Epithelial cell of proximal tubule (primary cell): ENCODE data around the gene CLPTM1L. TPM values are rescaled to one million over a fixed set of nuclear protein-coding genes. Genes with fewer than 3 reads are reported as not detected.
"Not testable (repeated sequence)": the region's sequence is repeated elsewhere in the genome, so short reads cannot be mapped to it uniquely, and the experiment has no call there.

ENCODE experiments used
- DNase-seq: peaks from one replicate; pipeline ENCODE4 v3.0.0-alpha.2; 2011; ENCODE audit warnings: low read depth
- H3K4me3 ChIP-seq: 2 replicates; pipeline ENCODE4 v1.5.1; 2011; ENCODE audit warnings: low read depth, mild to moderate bottlenecking, low read length
- total RNA-seq: library from RNA; depleted of rRNA; stranded (reverse); fragments of >200 nt; gene quantifications from 2 replicates; pipeline ENCODE4 v1.2.3, GENCODE V29; 2015
- TF ChIP-seq, protein P1 (sequence below): conservative IDR thresholded peaks from 2 replicates; pipeline ENCODE4 v1.5.1; 2012; ENCODE audit warnings: low read depth, mild to moderate bottlenecking, low read length

The CLPTM1L gene
- total RNA-seq, 1 donor from 2014 or later = 112 TPM

DNA sequence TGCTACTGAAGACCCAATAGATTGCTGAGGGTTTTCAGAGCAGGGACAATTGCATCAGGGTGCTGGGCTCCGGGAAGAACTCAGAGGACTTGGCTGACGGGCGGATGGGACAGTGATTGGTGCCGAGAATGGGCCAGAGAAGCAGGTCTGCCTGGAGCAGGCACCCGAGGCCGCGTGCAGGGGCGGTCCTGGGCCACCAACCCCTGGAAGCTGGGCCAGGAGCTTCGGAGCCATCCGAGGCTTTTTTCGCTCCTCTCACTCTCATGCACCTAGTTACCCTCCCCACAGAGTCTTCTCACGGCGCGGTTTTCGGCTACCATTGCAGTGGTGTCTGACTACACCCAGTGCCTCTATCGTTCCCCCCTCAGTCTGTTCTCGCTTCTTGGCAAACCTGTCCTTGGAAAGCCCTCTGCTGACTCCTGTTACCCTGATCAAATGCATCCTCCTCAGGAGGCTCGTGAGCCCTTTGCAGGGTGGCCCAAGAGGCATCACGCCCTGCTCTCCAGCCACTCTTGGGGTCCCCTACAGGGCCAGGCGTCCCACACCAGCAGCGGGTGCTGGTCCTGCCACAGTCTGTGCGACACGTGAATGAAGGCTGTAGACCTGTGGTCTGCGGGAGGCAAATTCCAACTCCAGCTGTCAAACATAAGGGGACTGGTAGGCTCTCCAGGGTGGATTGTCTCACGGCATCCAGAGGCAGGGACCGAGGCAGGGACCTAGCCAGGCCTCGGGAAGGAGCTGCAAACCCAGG, 1.2 kb upstream of the CLPTM1L start:
- H3K4me3 ChIP-seq = peak overlapping the region; percentile 98
- TF ChIP-seq, protein P1, sequence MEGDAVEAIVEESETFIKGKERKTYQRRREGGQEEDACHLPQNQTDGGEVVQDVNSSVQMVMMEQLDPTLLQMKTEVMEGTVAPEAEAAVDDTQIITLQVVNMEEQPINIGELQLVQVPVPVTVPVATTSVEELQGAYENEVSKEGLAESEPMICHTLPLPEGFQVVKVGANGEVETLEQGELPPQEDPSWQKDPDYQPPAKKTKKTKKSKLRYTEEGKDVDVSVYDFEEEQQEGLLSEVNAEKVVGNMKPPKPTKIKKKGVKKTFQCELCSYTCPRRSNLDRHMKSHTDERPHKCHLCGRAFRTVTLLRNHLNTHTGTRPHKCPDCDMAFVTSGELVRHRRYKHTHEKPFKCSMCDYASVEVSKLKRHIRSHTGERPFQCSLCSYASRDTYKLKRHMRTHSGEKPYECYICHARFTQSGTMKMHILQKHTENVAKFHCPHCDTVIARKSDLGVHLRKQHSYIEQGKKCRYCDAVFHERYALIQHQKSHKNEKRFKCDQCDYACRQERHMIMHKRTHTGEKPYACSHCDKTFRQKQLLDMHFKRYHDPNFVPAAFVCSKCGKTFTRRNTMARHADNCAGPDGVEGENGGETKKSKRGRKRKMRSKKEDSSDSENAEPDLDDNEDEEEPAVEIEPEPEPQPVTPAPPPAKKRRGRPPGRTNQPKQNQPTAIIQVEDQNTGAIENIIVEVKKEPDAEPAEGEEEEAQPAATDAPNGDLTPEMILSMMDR = no peak
- DNase-seq = no peak

DNA sequence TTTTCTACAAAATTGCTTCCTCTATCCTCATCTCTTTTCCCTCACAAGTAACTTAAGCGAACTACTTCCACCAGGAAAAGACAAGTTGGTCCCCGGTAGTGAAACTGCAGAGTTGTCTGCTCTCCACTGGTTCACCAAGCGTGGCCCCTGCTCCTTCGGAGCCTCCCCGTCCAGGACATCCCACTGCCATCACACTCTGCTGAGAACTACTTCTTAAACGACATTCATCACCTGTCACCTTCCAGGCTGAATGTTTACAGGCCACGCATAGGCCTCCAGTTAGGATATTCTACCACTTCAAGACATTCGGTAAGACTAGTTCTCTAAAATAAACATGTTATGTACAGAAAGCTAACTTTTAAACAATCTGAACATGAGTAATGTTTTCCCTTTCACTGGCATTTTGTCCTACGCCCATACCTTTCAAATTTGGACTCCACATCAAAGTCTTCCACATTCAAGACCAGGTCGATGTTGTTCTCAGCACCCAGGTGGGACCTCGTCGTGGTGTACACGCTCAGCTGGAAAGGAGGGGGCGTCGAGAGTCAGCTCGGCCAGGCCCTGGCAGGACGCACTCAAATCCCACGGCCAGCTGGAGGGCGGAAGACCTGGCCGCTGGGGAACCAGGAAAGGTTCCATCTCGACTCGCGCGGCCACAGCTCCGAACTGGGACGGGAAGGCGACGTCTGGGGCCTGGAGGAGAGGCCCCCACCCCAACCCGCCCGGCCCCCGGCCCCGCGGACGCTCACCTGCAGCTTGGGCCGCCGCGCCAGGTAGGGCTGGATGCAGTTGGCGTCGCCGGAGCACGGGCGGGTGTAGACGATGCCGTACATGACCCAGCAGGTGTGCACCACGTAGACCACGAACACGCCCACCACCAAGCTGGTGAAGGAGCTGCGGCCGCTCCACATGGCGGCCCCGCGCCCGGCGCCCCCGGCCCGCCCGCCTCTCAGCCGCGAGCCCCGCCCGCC, 683 bp downstream of the CLPTM1L start:
- TF ChIP-seq, protein P1 = no peak
- DNase-seq = no peak
- H3K4me3 ChIP-seq = peak overlapping the region; percentile 80

DNA sequence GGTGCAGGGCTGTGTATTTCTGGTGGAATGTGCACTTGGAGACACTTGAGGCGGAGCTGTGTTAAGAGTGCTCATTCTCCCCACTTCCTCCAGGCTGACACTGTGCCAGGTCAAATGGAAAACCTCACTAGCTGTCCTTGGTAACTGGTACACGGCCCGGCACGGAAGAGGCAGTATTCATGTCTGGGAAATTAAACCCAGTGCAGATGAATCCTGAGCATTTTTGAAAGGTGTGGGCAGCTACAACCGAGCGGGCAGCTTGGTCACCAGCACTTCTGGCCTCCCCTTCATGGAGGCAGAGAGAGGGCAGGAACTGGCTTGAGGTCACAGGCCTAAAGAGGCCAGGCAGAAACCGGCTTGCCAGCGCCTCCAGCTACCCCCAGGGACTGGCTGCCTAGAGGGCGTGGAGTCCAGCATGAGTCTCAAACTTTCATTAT, 1.6 kb downstream of the CLPTM1L start:
- DNase-seq = peak; percentile 61
- H3K4me3 ChIP-seq = peak overlapping the region; percentile 80
- TF ChIP-seq, protein P1 = no peak

DNA sequence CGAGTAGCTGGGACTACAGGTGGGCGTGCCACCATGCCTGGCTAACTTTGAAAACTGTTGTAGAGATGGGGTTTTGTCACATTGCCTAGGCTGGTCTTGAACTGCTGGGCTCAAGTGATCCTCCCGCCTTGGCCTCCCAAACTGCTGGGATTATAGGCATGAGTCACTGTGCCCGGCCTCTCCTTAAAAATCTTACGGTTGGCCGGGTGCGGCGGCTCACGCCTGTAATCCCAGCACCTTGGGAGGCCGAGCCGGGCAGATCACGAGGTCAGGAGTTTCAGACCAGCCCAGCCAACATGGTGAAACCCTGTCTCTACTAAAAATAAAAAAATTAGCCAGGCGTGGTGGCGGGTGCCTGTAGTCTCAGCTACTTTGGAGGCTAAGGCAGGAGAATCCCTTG, 2.2 kb downstream of the CLPTM1L start:
- not testable (repeated sequence) for DNase-seq, H3K4me3 ChIP-seq

DNA sequence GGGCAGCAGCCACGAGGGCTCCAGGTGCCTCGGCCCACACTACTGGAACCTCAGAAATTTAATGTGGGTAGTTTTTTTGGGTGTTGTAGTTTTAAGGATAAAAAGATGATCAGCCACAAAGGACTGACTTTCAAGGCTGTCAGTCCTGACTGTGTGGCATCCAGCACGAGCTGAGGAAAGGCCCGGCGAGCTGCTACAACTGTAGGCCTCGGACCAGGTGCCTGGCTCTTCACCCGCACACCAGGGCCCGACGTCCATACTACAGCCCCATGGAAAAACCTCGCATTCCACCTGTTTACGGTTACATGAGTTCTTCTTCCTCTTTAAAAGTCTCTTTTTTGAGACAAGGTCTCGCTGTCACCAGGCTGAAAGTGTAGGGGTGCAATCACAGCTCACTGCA, 2.6 kb downstream of the CLPTM1L start:
- TF ChIP-seq, protein P1 = no peak
- H3K4me3 ChIP-seq = no peak overlapping the region
- no peak for DNase-seq

DNA sequence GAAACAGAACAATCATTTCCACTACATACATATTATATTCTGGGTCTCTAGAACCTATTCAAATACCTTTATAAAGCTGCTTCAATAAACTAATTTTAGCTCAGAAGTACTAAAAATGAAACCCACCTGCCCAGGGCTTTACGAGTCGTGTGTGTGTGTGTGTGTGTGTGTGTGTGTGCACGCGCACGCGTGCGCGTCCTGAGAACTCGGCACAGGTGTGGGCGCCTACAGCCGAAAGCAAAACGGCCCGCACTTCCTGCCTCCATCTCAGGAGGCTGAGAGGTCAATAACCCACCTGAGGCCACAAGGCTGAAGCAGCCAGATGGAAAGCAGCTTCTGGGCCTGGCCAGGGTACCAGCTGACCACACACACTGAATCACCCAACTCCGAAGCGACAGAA, 3.0 kb downstream of the CLPTM1L start:
- DNase-seq = no peak
- H3K4me3 ChIP-seq = no peak overlapping the region
- TF ChIP-seq, protein P1 = no peak

DNA sequence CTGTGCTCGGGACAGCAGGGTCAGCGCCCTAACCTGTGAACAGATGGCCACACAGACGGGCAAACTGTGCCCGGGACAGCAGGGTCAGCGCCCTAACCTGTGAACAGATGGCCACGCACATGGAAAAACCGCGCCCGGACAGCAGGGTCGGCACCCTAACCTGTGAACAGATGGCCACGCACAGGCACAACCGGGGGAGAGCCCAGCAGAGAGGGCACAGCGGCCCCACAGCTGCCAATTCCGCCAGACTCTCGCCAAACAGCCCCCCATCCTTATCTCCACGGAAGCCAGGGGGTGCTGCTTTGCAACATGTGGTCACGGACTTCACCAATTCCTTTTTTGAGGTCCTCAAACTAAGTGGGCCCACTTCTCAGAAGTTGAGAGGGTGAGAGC, 5.1 kb downstream of the CLPTM1L start:
- not testable (repeated sequence) for H3K4me3 ChIP-seq, DNase-seq

DNA sequence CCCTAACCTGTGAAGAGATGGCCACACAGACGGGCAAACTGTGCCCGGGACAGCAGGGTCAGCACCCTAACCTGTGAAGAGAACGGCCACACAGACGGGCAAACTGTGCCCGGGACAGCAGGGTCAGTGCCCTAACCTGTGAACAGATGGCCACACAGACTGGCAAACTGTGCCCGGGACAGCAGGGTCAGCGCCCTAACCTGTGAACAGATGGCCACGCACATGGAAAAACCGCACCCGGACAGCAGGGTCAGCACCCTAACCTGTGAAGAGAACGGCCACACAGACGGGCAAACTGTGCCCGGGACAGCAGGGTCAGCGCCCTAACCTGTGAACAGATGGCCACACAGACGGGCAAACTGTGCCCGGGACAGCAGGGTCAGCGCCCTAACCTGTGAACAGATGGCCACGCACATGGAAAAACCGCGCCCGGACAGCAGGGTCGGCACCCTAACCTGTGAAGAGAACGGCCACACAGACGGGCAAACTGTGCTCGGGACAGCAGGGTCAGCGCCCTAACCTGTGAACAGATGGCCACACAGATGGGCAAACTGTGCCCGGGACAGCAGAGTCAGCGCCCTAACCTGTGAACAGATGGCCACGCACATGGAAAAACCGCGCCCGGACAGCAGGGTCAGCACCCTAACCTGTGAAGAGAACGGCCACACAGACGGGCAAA, 5.6 kb downstream of the CLPTM1L start:
- H3K4me3 ChIP-seq, DNase-seq: not testable (repeated sequence)
